ENCODE results near the gene NDST3.
"Not testable (repeated sequence)": the region's sequence is repeated elsewhere in the genome, so short reads cannot be mapped to it uniquely, and the experiment has no call there.

DNA sequence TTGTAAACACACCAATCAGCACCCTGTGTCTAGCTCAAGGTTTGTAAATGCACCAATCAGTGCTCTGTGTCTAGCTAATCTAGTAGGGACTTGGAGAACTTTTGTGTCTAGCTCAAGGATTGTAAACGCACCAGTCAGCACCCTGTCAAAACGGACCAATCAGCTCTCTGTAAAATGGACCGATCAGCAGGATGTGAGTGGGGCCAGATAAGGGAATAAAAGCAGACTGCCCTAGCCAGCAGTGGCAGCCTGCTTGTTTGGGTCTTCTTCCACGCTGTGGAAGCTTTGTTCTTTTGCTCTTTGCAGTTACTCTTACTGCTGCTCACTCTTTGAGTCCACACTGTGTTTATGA is 231.8 kb downstream of the NDST3 start:
- TF ChIP-seq, protein P1, sequence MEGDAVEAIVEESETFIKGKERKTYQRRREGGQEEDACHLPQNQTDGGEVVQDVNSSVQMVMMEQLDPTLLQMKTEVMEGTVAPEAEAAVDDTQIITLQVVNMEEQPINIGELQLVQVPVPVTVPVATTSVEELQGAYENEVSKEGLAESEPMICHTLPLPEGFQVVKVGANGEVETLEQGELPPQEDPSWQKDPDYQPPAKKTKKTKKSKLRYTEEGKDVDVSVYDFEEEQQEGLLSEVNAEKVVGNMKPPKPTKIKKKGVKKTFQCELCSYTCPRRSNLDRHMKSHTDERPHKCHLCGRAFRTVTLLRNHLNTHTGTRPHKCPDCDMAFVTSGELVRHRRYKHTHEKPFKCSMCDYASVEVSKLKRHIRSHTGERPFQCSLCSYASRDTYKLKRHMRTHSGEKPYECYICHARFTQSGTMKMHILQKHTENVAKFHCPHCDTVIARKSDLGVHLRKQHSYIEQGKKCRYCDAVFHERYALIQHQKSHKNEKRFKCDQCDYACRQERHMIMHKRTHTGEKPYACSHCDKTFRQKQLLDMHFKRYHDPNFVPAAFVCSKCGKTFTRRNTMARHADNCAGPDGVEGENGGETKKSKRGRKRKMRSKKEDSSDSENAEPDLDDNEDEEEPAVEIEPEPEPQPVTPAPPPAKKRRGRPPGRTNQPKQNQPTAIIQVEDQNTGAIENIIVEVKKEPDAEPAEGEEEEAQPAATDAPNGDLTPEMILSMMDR (IDR thresholded peaks at IDR 0.05): not testable (repeated sequence)
- TF ChIP-seq POLR2A (IDR thresholded peaks at IDR 0.05): not testable (repeated sequence)
